HCT116 (cell line): ENCODE data around the gene FNDC11. TPM values are rescaled to one million over a fixed set of nuclear protein-coding genes. Genes with fewer than 3 reads are reported as not detected.

Experiments used
- ATAC-seq: fragments of 200-7000 bp; cut with Tn5 transposase; 2 replicates; pipeline ENCODE4 v1.9.1; 2020; ENCODE audit warnings: mild to moderate bottlenecking, moderate library complexity
- BruUV-seq: library from RNA; stranded (reverse); fragments of 400-500 nt; replicated peaks from 2 replicates; lab custom pipeline; 2021; lab: Mats Ljungman, UMichigan
- CTCF ChIA-PET: fragments of 300-600 bp; sonication (Branson Sonifier 250); formaldehyde crosslinking; loops from one replicate; lab custom pipeline; 2021; ENCODE audit warnings: antibody characterized with exemption; lab: Charles Lee
- POLR2A ChIA-PET: fragments of 300-600, 350-600 bp; sonication (Branson Sonifier 250); formaldehyde crosslinking; loops from one replicate; lab custom pipeline; 2021; ENCODE audit warnings: antibody characterized with exemption; lab: Charles Lee
- RAD21 ChIA-PET, 2 experiments: fragments of 300-600 bp; sonication (Branson Sonifier 250); formaldehyde crosslinking; loops; one replicate each; lab custom pipeline; 2023; ENCODE audit warnings: low total read pairs in 2 of 2; ENCODE audit not compliant: uncharacterized antibody in 2 of 2, unreplicated experiment in 2 of 2, low non-redundant PET in 1 of 2; lab: Charles Lee
- DNase-seq: peaks from one replicate; pipeline ENCODE4 v3.0.0-alpha.2; 2010; ENCODE audit warnings: low read depth, low spot score
- H2AFZ ChIP-seq: fragments of 200-600 bp; shearing (Covaris generic), sonication (generic); 2 replicates; pipeline ENCODE4 v1.6.1; 2017; ENCODE audit warnings: low read depth, mixed run types, mixed read lengths, antibody characterized with exemption, low read length; ENCODE audit not compliant: poor library complexity, severe bottlenecking
- H3K27ac ChIP-seq: 2 replicates; pipeline ENCODE4 v1.5.1; 2012; ENCODE audit warnings: low read depth, low read length
- H3K27me3 ChIP-seq: fragments of 200-600 bp; sonication (generic); 2 replicates; pipeline ENCODE4 v1.6.1; 2016; ENCODE audit warnings: mixed run types, low read length, mixed read lengths; ENCODE audit not compliant: insufficient read depth
- H3K36me3 ChIP-seq, 2 experiments: fragments of 200-500 bp in 1 of 2; fragments of 200-600 bp in 1 of 2; sonication (Bioruptor generic) in 1 of 2; sonication (generic) in 1 of 2; 2 replicates each; pipeline versions ENCODE4 v1.5.1 to v1.6.1; 2014 to 2016; ENCODE audit warnings: low read length in 2 of 2, inconsistent platforms in 1 of 2, mixed read lengths in 1 of 2, mixed run types in 1 of 2; ENCODE audit not compliant: insufficient read depth in 2 of 2, control insufficient read depth in 1 of 2
- H3K4me1 ChIP-seq, 2 experiments: fragments of 200-600 bp in 1 of 2; sonication (generic) in 1 of 2; 2 replicates each; pipeline versions ENCODE4 v1.5.1 to v1.6.1; 2012 to 2017; ENCODE audit warnings: low read length in 2 of 2, inconsistent platforms in 1 of 2, mild to moderate bottlenecking in 1 of 2, mixed read lengths in 1 of 2, mixed run types in 1 of 2, moderate library complexity in 1 of 2; ENCODE audit not compliant: insufficient read depth in 2 of 2, control insufficient read depth in 1 of 2
- H3K4me2 ChIP-seq: fragments of 200-600 bp; sonication (generic); 2 replicates; pipeline ENCODE4 v1.6.1; 2017; ENCODE audit warnings: mixed run types, low read length, mixed read lengths
- H3K4me3 ChIP-seq, 2 experiments: fragments of 200-600 bp in 1 of 2; sonication (generic) in 1 of 2; replicated peaks in 1 of 2; 2 replicates each; pipeline ENCODE4 v1.5.1; 2011 to 2016; ENCODE audit warnings: low read length in 2 of 2, control low read depth in 1 of 2, low read depth in 1 of 2, mild to moderate bottlenecking in 1 of 2, mixed read lengths in 1 of 2, mixed run types in 1 of 2
- H3K79me2 ChIP-seq: fragments of 200-600 bp; sonication (generic); 2 replicates; pipeline ENCODE4 v1.6.1; 2017; ENCODE audit warnings: mild to moderate bottlenecking, mixed run types, low read length, moderate library complexity, mixed read lengths; ENCODE audit not compliant: insufficient read depth
- H3K9ac ChIP-seq: fragments of 200-600 bp; sonication (generic); 2 replicates; pipeline ENCODE4 v1.6.1; 2016; ENCODE audit warnings: low read length, mixed read lengths
- H3K9me2 ChIP-seq: fragments of 200-600 bp; sonication (generic), shearing (Covaris generic); 2 replicates; pipeline ENCODE4 v1.6.1; 2017; ENCODE audit warnings: mixed run types, mild to moderate bottlenecking, moderate library complexity; ENCODE audit not compliant: insufficient read depth
- H3K9me3 ChIP-seq, 2 experiments: fragments of 200-500 bp in 1 of 2; fragments of 200-600 bp in 1 of 2; sonication (Bioruptor generic) in 1 of 2; sonication (generic) in 1 of 2; 2 replicates each; pipeline ENCODE4 v1.6.1; 2014 to 2017; ENCODE audit warnings: low read length in 2 of 2, mixed read lengths in 2 of 2, inconsistent platforms in 1 of 2, low read depth in 1 of 2, mild to moderate bottlenecking in 1 of 2, mixed run types in 1 of 2, moderate library complexity in 1 of 2; ENCODE audit not compliant: control insufficient read depth in 1 of 2, insufficient read depth in 1 of 2
- H4K20me1 ChIP-seq: fragments of 200-600 bp; sonication (generic), shearing (Covaris generic); 2 replicates; pipeline ENCODE4 v1.6.1; 2017; ENCODE audit warnings: mixed run types, mild to moderate bottlenecking, moderate library complexity; ENCODE audit not compliant: insufficient read depth
- ATF3 ChIP-seq: IDR thresholded peaks from 2 replicates; pipeline ENCODE4 v1.6.1; 2012
- CEBPB ChIP-seq: IDR thresholded peaks from 2 replicates; pipeline ENCODE4 v1.6.1; 2012; ENCODE audit warnings: low read depth
- CTCF ChIP-seq, 3 experiments: fragments of 200-600 bp in 1 of 3; sonication (generic) in 1 of 3; IDR thresholded peaks in 2 of 3; conservative IDR thresholded peaks in 1 of 3; 2 replicates each; pipeline ENCODE4 v1.5.1; 2012 to 2017; ENCODE audit warnings: low read depth in 2 of 3, low read length in 2 of 3, antibody characterized with exemption in 1 of 3, borderline replicate concordance in 1 of 3, control low read depth in 1 of 3, mild to moderate bottlenecking in 1 of 3, mixed read lengths in 1 of 3, mixed run types in 1 of 3, moderate library complexity in 1 of 3; ENCODE audit not compliant: insufficient read depth in 1 of 3
- EGR1 ChIP-seq: IDR thresholded peaks from 2 replicates; pipeline ENCODE4 v1.6.1; 2012; ENCODE audit warnings: low read depth
- ELF1 ChIP-seq: IDR thresholded peaks from 2 replicates; pipeline ENCODE4 v1.6.1; 2012; ENCODE audit warnings: low read depth, borderline replicate concordance
- FOSL1 ChIP-seq: IDR thresholded peaks from 2 replicates; pipeline ENCODE4 v1.6.1; 2012; ENCODE audit warnings: low read depth
- JUND ChIP-seq: IDR thresholded peaks from 2 replicates; pipeline ENCODE4 v1.6.1; 2012
- POLR2AphosphoS5 ChIP-seq: IDR thresholded peaks from 2 replicates; pipeline ENCODE4 v1.6.1; 2011; ENCODE audit warnings: mild to moderate bottlenecking, low read depth, low read length, moderate library complexity
- RAD21 ChIP-seq: IDR thresholded peaks from 2 replicates; pipeline ENCODE4 v1.6.1; 2012; ENCODE audit warnings: low read depth, mild to moderate bottlenecking
- REST ChIP-seq: IDR thresholded peaks from 2 replicates; pipeline ENCODE4 v1.6.1; 2012; ENCODE audit warnings: low read depth
- SIN3A ChIP-seq: IDR thresholded peaks from 2 replicates; pipeline ENCODE4 v1.6.1; 2012; ENCODE audit warnings: low read depth
- TCF7L2 ChIP-seq: IDR thresholded peaks from 2 replicates; pipeline ENCODE4 v1.7.0; 2011; ENCODE audit warnings: borderline replicate concordance, inconsistent platforms; ENCODE audit not compliant: insufficient read depth, insufficient read length; ENCODE audit errors: extremely low read depth
- YY1 ChIP-seq: IDR thresholded peaks from 2 replicates; pipeline ENCODE4 v1.6.1; 2011; ENCODE audit warnings: low read length, low read depth, moderate library complexity, mild to moderate bottlenecking; ENCODE audit not compliant: insufficient replicate concordance; ENCODE audit errors: extremely low read depth
- ZBTB33 ChIP-seq: IDR thresholded peaks from 2 replicates; pipeline ENCODE4 v1.6.1; 2011; ENCODE audit warnings: mild to moderate bottlenecking, low read length, moderate library complexity; ENCODE audit not compliant: insufficient replicate concordance; ENCODE audit errors: extremely low read depth
- intact Hi-C: fragments of 100-400 bp; cut with micrococcal nuclease; formaldehyde crosslinking; loops from 2 replicates; pipeline ENCODE4 v1.10.0; 2022
- total RNA-seq: library from RNA; stranded (reverse); gene quantifications from one replicate; pipeline ENCODE4 v1.2.1, GENCODE V29; 2021; ENCODE audit not compliant: unreplicated experiment

FNDC11 gene
- total RNA-seq, 1 experiment from 2014 or later, result 5.5 TPM

GRCh38 chr20:63594043-63594561, 40.1 kb downstream of the FNDC11 start:
- RAD21 ChIA-PET, result no interaction called here
- H3K4me2 ChIP-seq, result peak overlapping the region; percentile 15; the same call in 1 of the 2 replicates
- intact Hi-C loops, result no loop called here
- H3K36me3 ChIP-seq, result no peaks in the 10 kb centered on the region; a peak in 1 of 4 replicates
- H3K4me1 ChIP-seq, result peaks cover 0 to 8% of the 10 kb centered on the region in 2 experiments; a peak in 2 of 4 replicates
- H3K4me3 ChIP-seq, result no peak overlapping the region
- POLR2A ChIA-PET, result no interaction called here
- TF ChIP-seq POLR2AphosphoS5 (no peak), TCF7L2 (no peak), JUND (no peak), REST (no peak), EGR1 (no peak), CTCF (IDR thresholded peaks at IDR 0.05 in 2 of 3, conservative IDR thresholded peaks at IDR 0.05 in 1 of 3; ENCODE audit: borderline replicate concordance in 1 of 3, insufficient read depth in 1 of 3, low read depth in 2 of 3, low read length in 2 of 3) (no peak), SIN3A (no peak), ELF1 (no peak), CEBPB (no peak), FOSL1 (no peak), YY1 (no peak), RAD21 (no peak), ZBTB33 (no peak), ATF3 (no peak)
- H3K27me3 ChIP-seq, result no peaks in the 10 kb centered on the region
- H3K9ac ChIP-seq, result no peak overlapping the region
- H4K20me1 ChIP-seq, result no peaks in the 10 kb centered on the region
- no peak overlapping the region for H3K27ac ChIP-seq
- no TSS peak for BruUV-seq
- no peaks in the 10 kb centered on the region for H3K79me2 ChIP-seq
- H2AFZ ChIP-seq, result no peak overlapping the region
- no peaks in the 10 kb centered on the region for H3K9me2 ChIP-seq
- no peak for DNase-seq
- CTCF ChIA-PET, result no interaction called here
- no peaks in the 10 kb centered on the region for H3K9me3 ChIP-seq
- ATAC-seq, result peak; percentile 30; the same call in 1 of the 2 replicates
